B cell (primary cell): ENCODE measurements around the gene KLK4. TPM values are rescaled to one million over a fixed set of nuclear protein-coding genes. Genes with fewer than 3 reads are reported as not detected.

ENCODE experiments used
- ATAC-seq: fragments of 200-7000 bp; cut with Tn5 transposase; one replicate; pipeline ENCODE4 v1.10.0; 2021; ENCODE audit warnings: low read depth, mild to moderate bottlenecking, moderate number of reproducible peaks, moderate library complexity
- CTCF ChIA-PET: fragments of 350-600 bp; sonication (Branson Sonifier 250); formaldehyde crosslinking; loops from one replicate; lab custom pipeline; 2021; ENCODE audit warnings: antibody characterized with exemption, inconsistent platforms; lab: Charles Lee
- POLR2A ChIA-PET: fragments of 350-600 bp; sonication (Branson Sonifier 250); formaldehyde crosslinking; loops from one replicate; lab custom pipeline; 2021; ENCODE audit warnings: antibody characterized with exemption; lab: Charles Lee
- DNase-seq: peaks from one replicate; pipeline ENCODE4 v3.0.0; 2013
- H2AFZ ChIP-seq: 2 replicates; pipeline ENCODE4 v1.6.1; 2012; ENCODE audit warnings: mild to moderate bottlenecking, low read depth, low read length; ENCODE audit not compliant: insufficient read depth, poor library complexity, severe bottlenecking
- H3K27ac ChIP-seq, 2 donors: 1 replicate in 1 of 2; 2 replicates in 1 of 2; pipeline ENCODE4 v1.5.1; 2012 to 2013; ENCODE audit warnings: low read length in 2 of 2, mild to moderate bottlenecking in 2 of 2, moderate library complexity in 1 of 2
- H3K27me3 ChIP-seq, 4 experiments: fragments of 200-600 bp in 1 of 4; sonication (generic) in 1 of 4; replicated peaks in 1 of 4; 1 replicate in 2 of 4; 2 replicates in 2 of 4; pipeline versions ENCODE4 v1.6.1 to v1.7.0; 2013 to 2016; ENCODE audit warnings: low read length in 3 of 4, mild to moderate bottlenecking in 2 of 4, mixed read lengths in 1 of 4, moderate library complexity in 1 of 4; ENCODE audit not compliant: insufficient read depth in 4 of 4, control insufficient read depth in 3 of 4; ENCODE audit errors: control extremely low read depth in 1 of 4
- H3K36me3 ChIP-seq, 2 experiments: replicated peaks in 1 of 2; 1 replicate in 1 of 2; 2 replicates in 1 of 2; pipeline versions ENCODE4 v1.6.1 to v1.7.1; 2013; ENCODE audit warnings: low read length in 1 of 2; ENCODE audit not compliant: insufficient read depth in 2 of 2, control insufficient read depth in 1 of 2; ENCODE audit errors: control extremely low read depth in 1 of 2, extremely low read depth in 1 of 2
- H3K4me1 ChIP-seq, 2 donors: fragments of 200-600 bp in 1 of 2; sonication (generic) in 1 of 2; 1 replicate in 1 of 2; 2 replicates in 1 of 2; pipeline versions ENCODE4 v1.5.1 to v1.6.1; 2013 to 2017; ENCODE audit warnings: low read length in 2 of 2; ENCODE audit not compliant: control insufficient read depth in 2 of 2, insufficient read depth in 2 of 2
- H3K4me2 ChIP-seq: replicated peaks from 2 replicates; pipeline ENCODE3; 2012; ENCODE audit warnings: mild to moderate bottlenecking, low read depth, low read length; ENCODE audit not compliant: poor library complexity, severe bottlenecking
- H3K4me3 ChIP-seq, 5 experiments: fragments of 200-600 bp in 1 of 5; sonication (generic) in 1 of 5; 1 replicate in 3 of 5; 2 replicates in 2 of 5; pipeline versions ENCODE4 v1.5.1 to v1.7.0; 2011 to 2016; ENCODE audit warnings: low read length in 4 of 5, mild to moderate bottlenecking in 4 of 5, low read depth in 2 of 5, control low read depth in 1 of 5, moderate library complexity in 1 of 5; ENCODE audit not compliant: insufficient read depth in 1 of 5; ENCODE audit errors: control extremely low read depth in 1 of 5, extremely low read depth in 1 of 5
- H3K79me2 ChIP-seq: fragments of 200-600 bp; sonication (generic); one replicate; pipeline ENCODE4 v1.6.0; 2016; ENCODE audit warnings: low read length; ENCODE audit not compliant: control insufficient read depth, insufficient read depth
- H3K9ac ChIP-seq: fragments of 200-600 bp; sonication (generic); 2 replicates; pipeline ENCODE4 v1.6.1; 2017; ENCODE audit warnings: mild to moderate bottlenecking, low read length, moderate library complexity
- H3K9me3 ChIP-seq, 3 donors: one replicate each; pipeline versions ENCODE4 v1.6.1 to v1.7.1; 2013; ENCODE audit warnings: low read length in 2 of 3; ENCODE audit not compliant: control insufficient read depth in 2 of 3, insufficient read depth in 1 of 3; ENCODE audit errors: control extremely low read depth in 1 of 3
- H4K20me1 ChIP-seq: 2 replicates; pipeline ENCODE4 v1.6.0; 2012; ENCODE audit warnings: mild to moderate bottlenecking, low read length; ENCODE audit not compliant: insufficient read depth, control insufficient read depth, poor library complexity, severe bottlenecking
- H3K27ac Mint-ChIP-seq: one replicate; pipeline ENCODE4 v1.8.0; 2021; ENCODE audit warnings: mixed read lengths
- H3K27me3 Mint-ChIP-seq: one replicate; pipeline ENCODE4 v1.8.0; 2021; ENCODE audit warnings: mixed read lengths
- H3K4me1 Mint-ChIP-seq: one replicate; pipeline ENCODE4 v1.8.0; 2021; ENCODE audit warnings: mixed read lengths
- H3K4me3 Mint-ChIP-seq: one replicate; pipeline ENCODE4 v1.8.0; 2021; ENCODE audit warnings: mixed read lengths
- H3K9me3 Mint-ChIP-seq: one replicate; pipeline ENCODE4 v1.8.0; 2022; ENCODE audit warnings: mixed read lengths; ENCODE audit not compliant: insufficient read depth
- CTCF ChIP-seq: fragments of 200-600 bp; IDR thresholded peaks from one replicate; pipeline ENCODE4 v1.8.0; 2022; ENCODE audit warnings: antibody characterized with exemption, mild to moderate bottlenecking
- EZH2 ChIP-seq: IDR thresholded peaks from 2 replicates; pipeline ENCODE4 v1.6.1; 2012; ENCODE audit warnings: borderline replicate concordance, low read depth, mild to moderate bottlenecking, moderate library complexity, low read length; ENCODE audit not compliant: insufficient read depth, poor library complexity, severe bottlenecking
- WGBS: methylation state at CpG from one replicate; pipeline ENCODE4 v1.1.5; 2013; ENCODE audit warnings: missing lambda C conversion rate; ENCODE audit not compliant: insufficient coverage; 5-methylcytosine and 5-hydroxymethylcytosine counted together
- intact Hi-C: fragments of 100-400 bp; cut with micrococcal nuclease; formaldehyde crosslinking; loops from one replicate; pipeline ENCODE4 v1.10.0; 2022
- polyA plus RNA-seq: library from polyadenylated mRNA; depleted of rRNA; stranded (reverse); fragments of >200 nt; gene quantifications from 2 replicates; pipeline ENCODE4 v1.2.3, GENCODE V29; 2012
- total RNA-seq, 2 donors: library from RNA; stranded (reverse); fragments of 120-200 nt in 1 of 2; gene quantifications; 1 replicate in 1 of 2; 2 replicates in 1 of 2; pipeline versions ENCODE4 v1.2.3 to v1.2.4, GENCODE V29; 2013 to 2022

The KLK4 gene
- total and polyA plus RNA-seq, 2 donors (not counting 1 experiment from before 2014, with no cell fraction given), result 0.45 to 0.52 TPM

- no peaks in the 10 kb centered on the region for H3K9me3 Mint-ChIP-seq
Observed at GRCh38 chr19:50947123-50947522, 35.9 kb upstream of the KLK4 start.

GRCh38 chr19:50944795-50945194 is 33.6 kb upstream of the KLK4 start:
- H3K27ac ChIP-seq, result no peak overlapping the region

More at GRCh38 chr19:50947123-50947522, 35.9 kb upstream of the KLK4 start:
- ChIA-PET CTCF (no interaction called here), POLR2A (interaction anchor here (0.6 kb wide), 1 partner anchor 632 kb away, joined by 10 read pairs; no protein-coding TSS in a partner anchor)
- no peak for ATAC-seq
- Histone ChIP-seq H3K27me3 (no peaks in the 10 kb centered on the region), H3K9me3 (peaks cover 0 to 15% (median 0%) of the 10 kb centered on the region in 3 donors), H3K79me2 (no peaks in the 10 kb centered on the region), H4K20me1 (no peaks in the 10 kb centered on the region), H3K27ac (no peak overlapping the region), H3K4me1 (no peaks in the 10 kb centered on the region), H3K4me2 (no peak overlapping the region), H3K9ac (no peak overlapping the region), H2AFZ (no peak overlapping the region), H3K4me3 (no peak overlapping the region), H3K36me3 (no peaks in the 10 kb centered on the region)
- intact Hi-C loops, result no loop called here
- Mint-ChIP-seq H3K4me3 (no peak overlapping the region), H3K27me3 (peaks cover 33% of the 10 kb centered on the region), H3K27ac (no peak overlapping the region), H3K4me1 (no peaks in the 10 kb centered on the region)
- DNase-seq, result no peak
- WGBS, result 79% methylated on average over 4 of the region's 4 CpGs
- TF ChIP-seq CTCF (no peak), EZH2 (no peak)

More at GRCh38 chr19:50944795-50945194, 33.6 kb upstream of the KLK4 start:
- no peak overlapping the region for H3K27ac Mint-ChIP-seq
- no peaks in the 10 kb centered on the region for H3K4me1 Mint-ChIP-seq
- H3K4me3 ChIP-seq, result no peak overlapping the region
- TF ChIP-seq EZH2 (no peak), CTCF (no peak)
- H3K79me2 ChIP-seq, result no peaks in the 10 kb centered on the region
- H3K4me2 ChIP-seq, result no peak overlapping the region
- H3K4me3 Mint-ChIP-seq, result no peak overlapping the region
- H3K27me3 Mint-ChIP-seq, result peaks cover 26% of the 10 kb centered on the region
- H3K4me1 ChIP-seq, result no peaks in the 10 kb centered on the region
- no peaks in the 10 kb centered on the region for H3K27me3 ChIP-seq
- 68% methylated on average over 4 of the region's 4 CpGs for WGBS
- peaks cover 0 to 6% (median 1%) of the 10 kb centered on the region in 3 donors for H3K9me3 ChIP-seq
- ChIA-PET CTCF (no interaction called here), POLR2A (no interaction called here)
- no peak overlapping the region for H2AFZ ChIP-seq
- no peaks in the 10 kb centered on the region for H3K36me3 ChIP-seq
- no peaks in the 10 kb centered on the region for H4K20me1 ChIP-seq
- H3K9ac ChIP-seq, result no peak overlapping the region
- no peak for ATAC-seq
- DNase-seq, result no peak
- intact Hi-C loops, result no loop called here
- H3K9me3 Mint-ChIP-seq, result no peaks in the 10 kb centered on the region
